ENCODE measurements around the gene TMTC1. TPM values are rescaled to one million over a fixed set of nuclear protein-coding genes. Genes with fewer than 3 reads are reported as not detected.

TMTC1 gene
- total RNA-seq, 2 donors from 2014 or later = not detected

DNA sequence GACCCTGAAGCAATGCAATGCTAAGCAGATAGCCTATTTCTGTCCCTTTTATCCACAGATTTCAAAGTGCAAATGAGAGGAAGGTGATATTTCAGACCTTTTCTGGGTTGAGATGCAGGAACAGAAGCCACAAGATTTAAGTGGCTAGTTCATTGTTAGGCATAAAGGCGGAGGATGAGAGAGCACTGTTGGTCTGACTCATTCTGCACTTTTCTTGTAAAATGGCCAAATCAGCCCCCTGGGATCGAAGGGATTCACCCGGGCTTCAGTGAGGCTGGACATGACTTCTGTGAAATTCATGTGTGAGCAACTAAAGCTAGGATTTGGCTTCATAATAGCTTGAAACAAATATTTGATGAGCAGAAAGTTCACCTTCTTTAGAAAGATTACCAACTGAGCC, 184.4 kb downstream of the TMTC1 start:
- Mint-ChIP-seq H3K27ac (no peak overlapping the region), H3K36me3 (ENCODE audit: low read depth) (no peaks in the 10 kb centered on the region), H3K4me3 (no peak overlapping the region), H3K27me3 (peaks cover 21% of the 10 kb centered on the region), H3K4me1 (no peaks in the 10 kb centered on the region), H3K9me3 (no peaks in the 10 kb centered on the region)
- no peak for ATAC-seq (replicated peaks)

DNA sequence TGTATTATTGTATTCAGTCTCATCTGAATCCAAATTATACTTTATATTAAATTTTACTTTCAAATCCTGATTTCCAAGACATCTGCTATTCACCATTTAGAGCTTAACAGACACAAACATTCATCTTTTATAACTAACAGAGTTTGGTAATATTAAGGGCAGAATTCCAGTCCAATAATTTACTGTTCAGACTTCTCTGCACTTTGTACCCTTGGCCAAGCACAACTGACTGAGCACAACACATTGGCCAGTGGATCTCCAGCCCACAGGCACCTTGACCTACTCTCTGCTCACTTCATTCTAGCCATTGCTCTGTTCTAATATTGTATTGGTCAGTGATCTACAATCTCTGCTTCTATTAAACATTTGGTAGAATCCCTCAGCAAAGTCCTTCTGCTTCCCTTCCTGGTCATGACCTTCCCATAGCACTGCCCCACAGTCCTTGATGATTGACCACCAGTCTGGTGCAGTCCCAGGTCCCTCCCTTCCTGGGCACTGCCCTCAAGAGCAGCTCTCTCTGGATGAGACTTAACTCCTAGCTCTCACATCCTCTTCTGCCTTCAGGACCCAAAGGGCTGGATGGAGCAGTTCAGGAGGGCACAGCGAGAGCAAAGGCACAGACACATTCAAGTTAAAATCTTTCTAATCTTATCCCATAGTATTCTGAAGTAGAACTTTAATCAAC, 188.5 kb downstream of the TMTC1 start:
- H3K9me3 Mint-ChIP-seq = no peaks in the 10 kb centered on the region
- no peak overlapping the region for H3K4me3 Mint-ChIP-seq
- H3K27me3 Mint-ChIP-seq = peaks cover 17% of the 10 kb centered on the region
- H3K4me1 Mint-ChIP-seq = no peaks in the 10 kb centered on the region
- ATAC-seq (replicated peaks) = no peak
- no peaks in the 10 kb centered on the region for H3K36me3 Mint-ChIP-seq (ENCODE audit: low read depth)
- H3K27ac Mint-ChIP-seq = no peak overlapping the region

DNA sequence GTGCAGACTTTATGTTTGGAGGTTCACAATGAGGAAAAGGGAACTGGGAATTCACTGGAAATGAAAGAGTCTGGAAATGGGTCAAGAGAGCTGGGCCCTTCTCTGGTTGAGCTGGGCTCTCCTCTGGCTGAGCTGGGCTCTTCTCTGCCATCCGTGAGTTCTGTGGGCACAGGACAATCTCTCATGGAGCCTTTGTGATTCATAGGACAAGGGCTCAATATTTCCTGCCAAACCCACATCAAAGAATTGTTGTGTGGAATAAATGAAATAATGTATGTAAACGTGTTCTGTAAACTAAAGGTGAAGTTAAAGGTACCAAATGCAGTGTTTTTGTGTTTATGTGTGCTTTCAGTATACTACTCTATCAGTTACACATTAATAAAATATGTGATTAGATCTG, 190.7 kb downstream of the TMTC1 start:
- Mint-ChIP-seq H3K9me3 (no peaks in the 10 kb centered on the region), H3K4me1 (no peaks in the 10 kb centered on the region), H3K36me3 (ENCODE audit: low read depth) (no peaks in the 10 kb centered on the region), H3K4me3 (no peak overlapping the region), H3K27ac (no peak overlapping the region), H3K27me3 (peaks cover 16% of the 10 kb centered on the region)
- ATAC-seq (replicated peaks) = no peak

DNA sequence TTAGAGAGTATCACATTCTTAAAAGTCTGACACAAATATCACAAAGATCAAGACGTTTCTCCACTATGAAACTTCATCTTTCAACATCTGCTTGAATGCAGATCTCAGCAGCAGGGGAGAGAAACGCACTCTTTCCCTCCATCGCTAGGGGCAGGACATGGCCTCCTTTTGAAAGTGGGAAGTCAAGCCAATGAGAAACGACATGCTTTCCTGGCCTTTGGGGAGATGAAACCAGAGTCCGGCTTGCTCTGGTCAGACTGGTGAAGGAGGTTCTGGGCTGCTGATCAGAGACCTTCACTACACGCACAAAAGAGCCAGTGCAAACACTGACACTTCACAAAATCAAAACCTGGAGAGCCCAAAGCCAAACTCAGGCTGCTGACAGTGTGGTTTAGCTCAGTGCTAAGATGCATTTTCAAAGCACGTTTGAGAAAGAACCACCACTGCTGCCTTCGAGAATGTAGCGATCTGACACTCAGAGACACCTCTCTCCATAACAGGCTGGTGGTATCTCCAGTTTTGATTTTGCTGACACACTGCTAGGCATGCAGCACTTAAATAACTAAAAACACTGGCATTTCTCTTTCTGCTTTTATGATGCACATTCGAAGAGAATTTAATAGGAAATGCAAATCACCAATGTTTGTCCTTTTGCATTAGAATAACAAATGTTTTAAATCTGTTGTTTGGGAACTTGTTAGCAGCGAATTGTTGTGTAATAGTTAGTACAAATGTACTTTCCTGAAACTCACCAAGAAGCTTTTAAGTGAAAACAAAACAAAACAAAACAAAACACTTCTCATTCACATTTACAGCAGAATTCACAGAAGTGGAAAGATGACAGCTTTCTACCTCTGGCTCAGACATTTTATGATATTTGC, 192.4 kb downstream of the TMTC1 start:
- H3K4me1 Mint-ChIP-seq = no peaks in the 10 kb centered on the region
- H3K36me3 Mint-ChIP-seq (ENCODE audit: low read depth) = no peaks in the 10 kb centered on the region
- no peaks in the 10 kb centered on the region for H3K9me3 Mint-ChIP-seq
- no peak overlapping the region for H3K27ac Mint-ChIP-seq
- H3K4me3 Mint-ChIP-seq = no peak overlapping the region
- H3K27me3 Mint-ChIP-seq = peaks cover 11% of the 10 kb centered on the region
- no peak for ATAC-seq (replicated peaks)

DNA sequence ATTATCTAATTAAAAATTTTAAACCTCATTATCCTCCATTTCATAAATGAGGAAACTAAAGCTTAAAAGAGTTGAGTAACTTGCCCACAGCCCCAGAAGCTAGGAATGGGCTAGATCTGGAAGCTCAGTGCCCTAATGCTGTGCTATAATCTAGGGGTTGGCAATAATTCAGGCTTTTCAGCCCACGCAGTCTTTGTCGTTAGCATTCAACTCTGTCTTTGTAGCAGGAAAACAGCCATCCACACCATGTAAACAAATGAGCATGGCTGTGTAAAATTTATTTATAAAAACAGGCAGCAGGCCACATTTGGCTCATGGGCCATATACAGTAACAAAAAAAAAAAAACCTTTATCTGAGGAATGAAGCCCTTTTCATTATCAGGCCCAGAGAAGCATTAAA, 193.9 kb downstream of the TMTC1 start:
- no peaks in the 10 kb centered on the region for H3K36me3 Mint-ChIP-seq (ENCODE audit: low read depth)
- no peak overlapping the region for H3K27ac Mint-ChIP-seq
- peaks cover 8% of the 10 kb centered on the region for H3K27me3 Mint-ChIP-seq
- ATAC-seq (replicated peaks) = no peak
- H3K4me3 Mint-ChIP-seq = no peak overlapping the region
- H3K4me1 Mint-ChIP-seq = no peaks in the 10 kb centered on the region
- H3K9me3 Mint-ChIP-seq = no peaks in the 10 kb centered on the region

DNA sequence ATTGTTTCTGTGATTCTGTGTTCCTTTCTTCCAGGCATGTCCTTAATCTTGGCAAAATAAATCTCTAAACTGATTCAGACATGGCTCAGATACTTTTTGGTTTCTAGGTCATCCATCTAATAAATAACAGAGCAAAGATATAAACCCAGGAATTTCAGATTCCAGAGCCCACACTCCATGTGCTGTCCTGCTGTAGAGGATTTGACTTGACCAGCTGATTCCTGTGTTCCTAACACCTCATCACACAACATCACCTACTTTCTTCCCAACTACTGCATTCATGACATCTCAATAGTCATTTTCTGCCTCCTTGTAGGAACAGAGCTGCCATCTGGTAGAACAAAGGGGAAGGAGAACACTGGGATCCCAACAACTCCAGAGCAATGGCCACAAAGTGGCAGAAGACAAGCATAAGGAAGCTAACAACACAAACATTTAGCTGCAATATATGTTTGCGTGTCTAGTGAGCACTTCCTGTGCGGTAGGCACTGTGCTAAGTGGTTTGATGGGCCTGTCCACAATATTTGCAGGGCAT, 194.4 kb downstream of the TMTC1 start:
- Mint-ChIP-seq H3K9me3 (no peaks in the 10 kb centered on the region), H3K4me3 (no peak overlapping the region), H3K27ac (no peak overlapping the region), H3K27me3 (peaks cover 8% of the 10 kb centered on the region), H3K4me1 (no peaks in the 10 kb centered on the region), H3K36me3 (ENCODE audit: low read depth) (no peaks in the 10 kb centered on the region)
- ATAC-seq (replicated peaks) = no peak

DNA sequence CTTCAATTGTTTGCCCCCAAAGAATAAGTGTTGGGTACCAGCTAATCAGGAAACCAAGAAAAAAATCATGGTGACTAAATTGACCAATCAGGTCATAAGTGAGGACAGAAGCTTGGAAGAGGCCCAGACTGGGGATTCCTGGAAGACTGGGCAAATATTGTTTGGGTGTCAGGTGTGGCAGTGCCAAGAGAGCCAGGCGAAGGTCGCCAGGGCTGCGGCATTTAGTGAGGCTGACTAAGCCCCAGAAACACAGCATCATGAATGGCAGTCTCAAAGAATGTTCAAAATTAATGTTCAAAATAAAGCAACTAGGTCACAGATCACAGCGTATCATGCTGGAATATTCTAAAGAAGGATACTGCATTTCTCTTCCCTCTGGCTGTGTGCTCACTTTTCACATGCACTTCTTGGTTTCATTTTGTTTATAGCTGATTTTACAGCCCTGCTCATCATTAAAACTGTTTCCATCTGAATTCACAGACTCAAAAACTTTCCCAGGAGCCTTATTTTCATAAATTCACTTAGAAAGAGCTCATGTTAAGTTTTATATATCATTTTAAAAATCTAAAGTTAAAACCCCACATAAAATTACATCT, 201.0 kb downstream of the TMTC1 start:
- no peak overlapping the region for H3K27ac Mint-ChIP-seq
- H3K9me3 Mint-ChIP-seq = no peaks in the 10 kb centered on the region
- no peaks in the 10 kb centered on the region for H3K4me1 Mint-ChIP-seq
- ATAC-seq (replicated peaks) = no peak
- H3K36me3 Mint-ChIP-seq (ENCODE audit: low read depth) = no peaks in the 10 kb centered on the region
- H3K4me3 Mint-ChIP-seq = no peak overlapping the region
- H3K27me3 Mint-ChIP-seq = peaks cover 3% of the 10 kb centered on the region

DNA sequence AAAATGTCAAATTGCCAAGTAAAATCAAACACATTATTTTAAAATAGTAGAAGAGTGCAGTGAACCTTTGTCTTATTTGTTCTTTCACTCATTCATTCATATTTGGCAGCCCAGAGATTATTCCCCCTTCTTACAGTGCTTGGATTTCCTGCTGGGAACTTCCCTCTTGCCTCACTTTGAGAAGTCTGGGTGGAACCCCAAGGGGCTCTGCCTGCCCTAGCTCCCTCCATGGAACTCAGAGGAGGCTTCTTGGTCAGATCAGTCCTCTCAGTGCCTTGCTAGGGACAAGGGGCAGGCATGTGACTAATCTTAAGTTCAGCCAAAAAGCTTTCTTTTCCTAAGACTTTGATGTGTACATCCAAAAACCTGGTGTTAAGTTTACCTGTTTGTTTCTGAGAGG, 201.6 kb downstream of the TMTC1 start:
- no peak for ATAC-seq (replicated peaks)
- no peak overlapping the region for H3K4me3 Mint-ChIP-seq
- no peaks in the 10 kb centered on the region for H3K36me3 Mint-ChIP-seq (ENCODE audit: low read depth)
- no peaks in the 10 kb centered on the region for H3K4me1 Mint-ChIP-seq
- H3K27ac Mint-ChIP-seq = no peak overlapping the region
- no peaks in the 10 kb centered on the region for H3K9me3 Mint-ChIP-seq
- H3K27me3 Mint-ChIP-seq = peaks cover 3% of the 10 kb centered on the region

DNA sequence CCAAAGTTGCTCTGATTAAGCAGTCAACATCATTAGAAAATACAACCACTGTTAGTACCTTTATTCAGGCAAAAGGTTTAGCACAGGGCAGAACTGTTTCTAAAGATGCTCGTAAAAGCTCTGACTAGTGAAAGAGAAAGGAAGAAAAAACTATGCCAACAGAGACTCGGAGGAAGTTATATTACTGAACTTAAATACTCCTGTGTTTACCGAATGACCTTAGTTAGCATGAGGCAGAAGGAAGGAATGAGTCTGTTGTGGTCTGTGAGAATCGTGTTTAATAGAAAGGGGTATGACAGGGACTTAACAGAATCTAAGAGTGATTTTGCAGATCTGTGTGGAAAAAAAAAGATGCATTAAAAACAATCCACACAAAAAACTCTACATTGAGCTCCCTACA, 202.1 kb downstream of the TMTC1 start:
- no peaks in the 10 kb centered on the region for H3K9me3 Mint-ChIP-seq
- H3K4me3 Mint-ChIP-seq = no peak overlapping the region
- H3K4me1 Mint-ChIP-seq = no peaks in the 10 kb centered on the region
- ATAC-seq (replicated peaks) = peak; percentile 50
- no peak overlapping the region for H3K27ac Mint-ChIP-seq
- peaks cover 3% of the 10 kb centered on the region for H3K27me3 Mint-ChIP-seq
- no peaks in the 10 kb centered on the region for H3K36me3 Mint-ChIP-seq (ENCODE audit: low read depth)

DNA sequence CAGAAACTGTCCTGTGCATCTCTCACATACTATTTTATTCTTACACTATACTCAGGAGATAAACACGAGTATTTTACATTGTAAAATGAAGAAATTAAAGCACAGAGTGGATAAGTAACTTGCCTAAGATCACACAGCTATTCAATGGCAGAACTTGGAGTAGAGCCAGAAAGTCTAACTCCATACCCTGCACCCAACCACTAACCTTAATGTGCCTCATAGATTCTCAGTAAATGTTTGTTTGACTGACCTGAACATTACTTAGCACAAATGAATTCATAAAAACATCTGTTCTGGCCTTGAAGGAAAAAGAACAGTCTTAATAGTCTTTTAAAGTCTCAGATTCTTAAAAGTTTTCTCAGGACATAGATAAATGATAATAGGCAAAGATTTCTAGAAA, 202.8 kb downstream of the TMTC1 start:
- H3K27ac Mint-ChIP-seq = no peak overlapping the region
- no peaks in the 10 kb centered on the region for H3K9me3 Mint-ChIP-seq
- H3K27me3 Mint-ChIP-seq = peaks cover 7% of the 10 kb centered on the region
- no peak overlapping the region for H3K4me3 Mint-ChIP-seq
- no peaks in the 10 kb centered on the region for H3K36me3 Mint-ChIP-seq (ENCODE audit: low read depth)
- ATAC-seq (replicated peaks) = no peak
- H3K4me1 Mint-ChIP-seq = no peaks in the 10 kb centered on the region

DNA sequence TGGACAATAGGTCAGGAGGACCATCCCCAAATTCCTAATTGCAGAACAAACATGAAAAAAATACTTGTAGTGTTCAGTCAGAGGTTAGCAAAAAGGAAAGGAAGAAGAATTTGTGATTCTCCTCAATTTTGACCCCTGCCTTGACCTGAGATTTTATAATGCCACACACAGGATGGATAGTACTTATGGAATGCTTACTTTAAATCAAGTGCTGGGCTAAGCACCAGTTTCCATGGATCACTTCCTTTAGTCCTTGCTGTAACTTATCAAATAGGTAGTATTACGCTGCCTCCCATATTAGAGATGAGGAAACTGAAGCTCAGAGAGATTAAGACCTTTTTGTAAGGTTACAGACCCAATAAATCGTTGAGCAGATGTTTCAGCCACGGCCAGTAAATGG, 205.0 kb downstream of the TMTC1 start:
- H3K9me3 Mint-ChIP-seq = no peaks in the 10 kb centered on the region
- H3K27ac Mint-ChIP-seq = no peak overlapping the region
- H3K27me3 Mint-ChIP-seq = peaks cover 8% of the 10 kb centered on the region
- H3K36me3 Mint-ChIP-seq (ENCODE audit: low read depth) = no peaks in the 10 kb centered on the region
- no peak for ATAC-seq (replicated peaks)
- H3K4me1 Mint-ChIP-seq = no peaks in the 10 kb centered on the region
- H3K4me3 Mint-ChIP-seq = no peak overlapping the region

DNA sequence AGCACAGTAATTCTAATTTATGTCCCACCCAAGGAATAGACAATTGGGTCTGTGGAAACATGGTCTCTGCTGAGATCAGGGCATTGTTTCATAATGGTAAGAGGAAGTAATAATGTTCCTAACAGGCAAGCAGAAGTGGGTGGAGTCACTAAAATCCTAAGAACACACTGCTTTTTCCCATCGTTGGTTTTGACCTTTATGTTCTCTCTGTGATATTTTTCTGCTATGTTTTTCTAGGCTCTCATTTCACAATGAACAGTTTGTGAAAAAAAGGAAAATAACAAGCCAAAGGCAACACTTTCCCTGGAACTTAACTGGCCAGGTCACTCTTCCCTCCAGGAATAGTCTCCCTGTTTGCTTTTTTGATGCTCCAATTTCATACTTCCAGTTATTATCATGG, 205.7 kb downstream of the TMTC1 start:
- ATAC-seq (replicated peaks) = no peak
- Mint-ChIP-seq H3K9me3 (no peaks in the 10 kb centered on the region), H3K36me3 (ENCODE audit: low read depth) (no peaks in the 10 kb centered on the region), H3K4me3 (no peak overlapping the region), H3K4me1 (no peaks in the 10 kb centered on the region), H3K27ac (no peak overlapping the region), H3K27me3 (peaks cover 14% of the 10 kb centered on the region)

DNA sequence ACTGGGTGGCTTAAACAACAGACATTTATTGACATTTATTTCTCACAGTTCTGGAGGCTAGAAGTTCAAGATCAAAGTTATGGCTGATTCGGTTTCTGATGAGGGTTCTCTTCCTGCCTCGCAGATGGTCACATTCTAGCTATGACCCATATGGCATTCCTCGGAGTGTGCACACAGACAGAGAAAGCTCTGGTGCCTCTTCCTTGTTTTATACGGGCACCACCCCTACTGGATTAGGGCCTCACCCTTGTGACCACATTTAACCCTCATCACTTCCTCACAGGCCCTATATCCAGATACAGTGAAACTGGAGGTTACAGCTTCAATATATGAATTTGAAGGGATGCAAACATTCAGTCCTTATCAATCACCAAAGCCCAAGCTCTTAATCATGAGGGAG, 209.2 kb downstream of the TMTC1 start:
- Mint-ChIP-seq H3K4me3 (no peak overlapping the region), H3K27ac (no peak overlapping the region), H3K36me3 (ENCODE audit: low read depth) (no peaks in the 10 kb centered on the region), H3K27me3 (peaks cover 13% of the 10 kb centered on the region), H3K4me1 (no peaks in the 10 kb centered on the region), H3K9me3 (no peaks in the 10 kb centered on the region)
- no peak for ATAC-seq (replicated peaks)

DNA sequence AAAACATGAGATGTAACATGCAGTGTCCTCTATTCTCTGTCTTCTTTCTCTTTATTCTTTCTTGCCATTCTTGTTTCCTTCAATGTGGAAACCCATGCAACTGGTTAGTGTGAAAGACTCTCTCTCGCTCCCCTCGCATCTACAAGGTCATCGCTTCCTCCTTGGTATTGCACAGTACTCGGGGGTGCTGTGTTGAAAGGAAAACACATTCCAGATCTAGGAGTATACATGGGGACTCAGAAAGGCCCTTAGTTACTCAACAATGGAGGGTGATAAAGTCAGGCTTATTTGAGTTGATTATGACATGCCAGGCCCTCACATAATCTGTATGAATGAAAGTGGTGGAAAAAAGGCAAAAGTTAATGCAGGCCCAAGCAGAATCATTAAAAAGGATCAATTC, 210.8 kb downstream of the TMTC1 start:
- H3K9me3 Mint-ChIP-seq = no peaks in the 10 kb centered on the region
- H3K4me3 Mint-ChIP-seq = no peak overlapping the region
- H3K36me3 Mint-ChIP-seq (ENCODE audit: low read depth) = no peaks in the 10 kb centered on the region
- no peaks in the 10 kb centered on the region for H3K4me1 Mint-ChIP-seq
- peaks cover 13% of the 10 kb centered on the region for H3K27me3 Mint-ChIP-seq
- no peak overlapping the region for H3K27ac Mint-ChIP-seq
- no peak for ATAC-seq (replicated peaks)

DNA sequence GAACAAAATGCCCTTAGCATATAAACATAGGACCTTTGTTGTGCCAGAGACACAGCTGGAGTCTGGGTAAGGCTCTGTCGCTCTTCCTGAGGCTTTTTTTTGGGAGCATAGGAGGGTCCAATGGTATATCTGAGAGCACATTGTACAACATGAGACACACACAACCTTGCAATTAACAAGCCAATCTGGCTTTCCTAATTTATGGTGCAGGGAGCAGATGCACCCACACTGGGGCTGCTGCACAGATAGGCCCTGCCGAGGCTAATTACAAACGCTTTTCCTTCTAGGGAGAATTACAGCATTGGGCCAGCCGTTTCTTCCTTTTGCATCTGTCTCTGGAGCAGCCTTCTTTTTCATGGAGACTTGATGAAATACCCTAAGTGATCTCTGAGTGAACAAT, 211.3 kb downstream of the TMTC1 start:
- peaks cover 13% of the 10 kb centered on the region for H3K27me3 Mint-ChIP-seq
- H3K4me3 Mint-ChIP-seq = no peak overlapping the region
- H3K9me3 Mint-ChIP-seq = no peaks in the 10 kb centered on the region
- H3K27ac Mint-ChIP-seq = no peak overlapping the region
- no peak for ATAC-seq (replicated peaks)
- no peaks in the 10 kb centered on the region for H3K36me3 Mint-ChIP-seq (ENCODE audit: low read depth)
- no peaks in the 10 kb centered on the region for H3K4me1 Mint-ChIP-seq

Measured in activated T-helper 17 cell treated with anti-CD3 and anti-CD28 coated beads, Interleukin-2, amount 50 U/mL, for 72 hours (primary cell).